ENCODE measurements around the gene MCF2L2. TPM values are rescaled to one million over a fixed set of nuclear protein-coding genes. Genes with fewer than 3 reads are reported as not detected.

Gene MCF2L2
- total RNA-seq, 1 experiment from 2014 or later, result 0.03 TPM

DNA sequence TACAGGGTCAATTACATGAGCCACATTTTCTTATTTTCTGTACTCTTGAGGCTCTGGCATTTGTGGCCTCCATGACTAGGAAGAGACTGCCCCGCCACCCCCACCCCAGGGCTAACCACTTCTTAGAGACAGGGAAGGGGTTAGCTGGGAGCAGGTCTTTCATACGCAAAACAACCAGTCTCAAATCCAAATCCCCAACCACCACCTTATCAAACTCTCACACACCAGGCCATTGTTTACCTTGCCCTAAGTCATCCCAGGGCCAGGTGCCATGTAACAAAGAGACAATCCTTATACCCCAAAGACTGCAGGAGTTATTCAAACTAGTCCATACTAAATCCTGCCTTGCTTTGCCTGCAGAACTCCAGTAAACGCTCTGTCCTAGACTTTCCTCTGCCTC, 97.5 kb downstream of the MCF2L2 start:
- Histone ChIP-seq H3K4me3 (no peak overlapping the region), H3K4me1 (replicated peaks) (peaks cover 16% of the 10 kb centered on the region), H3K27me3 (replicated peaks) (no peaks in the 10 kb centered on the region), H3K36me3 (no peaks in the 10 kb centered on the region), H3K27ac (no peak overlapping the region), H3K9me3 (replicated peaks) (no peaks in the 10 kb centered on the region)
- no peak for DNase-seq (ENCODE audit: low read depth in 1 of 2, low spot score in 2 of 2)

DNA sequence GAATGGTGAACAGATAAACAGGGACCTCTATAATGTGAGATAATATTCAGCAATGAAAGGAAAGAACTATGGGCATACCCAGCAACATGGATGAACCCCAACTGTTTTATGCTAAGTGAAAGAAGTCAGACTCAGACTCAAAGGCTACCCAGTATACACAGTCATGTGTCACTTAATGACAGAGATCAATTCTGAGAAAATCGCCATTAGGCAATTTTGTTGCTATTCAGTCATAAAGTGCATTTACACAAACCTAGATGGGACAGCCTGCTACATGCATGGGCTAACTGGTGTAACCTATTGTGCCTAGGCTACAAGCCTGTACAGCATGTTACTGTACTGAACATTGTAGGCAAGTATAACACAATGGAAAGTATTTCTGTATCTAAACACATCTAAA, 98.9 kb downstream of the MCF2L2 start:
- Histone ChIP-seq H3K4me1 (replicated peaks) (peaks cover 16% of the 10 kb centered on the region), H3K36me3 (no peaks in the 10 kb centered on the region), H3K9me3 (replicated peaks) (no peaks in the 10 kb centered on the region), H3K4me3 (no peak overlapping the region), H3K27me3 (replicated peaks) (no peaks in the 10 kb centered on the region), H3K27ac (no peak overlapping the region)
- DNase-seq (ENCODE audit: low read depth in 1 of 2, low spot score in 2 of 2), result no peak

DNA sequence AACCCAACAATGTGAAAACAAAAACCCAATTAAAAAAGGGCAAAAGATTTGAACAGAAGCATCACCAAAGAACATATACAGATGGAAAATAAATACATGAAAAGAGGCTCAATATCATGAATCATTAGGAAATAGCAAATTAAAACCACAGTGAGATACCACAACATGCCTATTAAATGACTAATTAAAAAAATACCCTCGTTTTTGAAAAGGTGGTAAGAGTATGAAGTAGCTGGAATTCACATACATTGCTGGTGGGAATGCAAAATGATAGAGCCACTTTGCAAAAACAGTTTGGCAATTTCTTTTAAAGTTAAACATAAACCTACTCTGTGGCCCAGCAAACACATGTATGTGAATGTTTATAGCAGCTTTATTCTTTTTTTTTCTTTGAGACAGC, 99.6 kb downstream of the MCF2L2 start:
- peaks cover 16% of the 10 kb centered on the region for H3K4me1 ChIP-seq (replicated peaks)
- no peaks in the 10 kb centered on the region for H3K27me3 ChIP-seq (replicated peaks)
- no peak overlapping the region for H3K27ac ChIP-seq
- no peaks in the 10 kb centered on the region for H3K36me3 ChIP-seq
- DNase-seq (ENCODE audit: low read depth in 1 of 2, low spot score in 2 of 2), result peak in 1 of 2 experiments; percentile 51
- H3K4me3 ChIP-seq, result no peak overlapping the region
- no peaks in the 10 kb centered on the region for H3K9me3 ChIP-seq (replicated peaks)

DNA sequence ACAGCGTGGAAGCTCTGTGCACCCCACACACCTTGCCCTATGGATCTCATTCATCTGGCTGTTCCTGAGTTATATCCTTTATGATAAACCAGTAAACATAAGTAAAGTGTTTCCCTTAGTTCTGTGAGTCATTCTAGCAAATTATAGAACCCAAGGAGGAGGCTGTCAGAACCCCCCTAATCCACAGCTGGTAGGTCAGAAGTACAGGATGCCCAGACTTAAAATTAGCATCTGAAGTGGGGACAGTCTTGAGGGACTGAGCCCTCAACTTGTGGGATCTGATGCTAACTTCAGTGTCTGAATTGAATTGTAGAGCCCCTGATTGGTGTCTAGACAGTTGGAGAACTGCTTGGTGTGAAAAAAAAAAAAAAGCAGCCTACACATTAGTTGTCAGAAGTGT, 100.3 kb downstream of the MCF2L2 start:
- Histone ChIP-seq H3K36me3 (no peaks in the 10 kb centered on the region), H3K4me1 (replicated peaks) (peaks cover 16% of the 10 kb centered on the region), H3K27ac (no peak overlapping the region), H3K27me3 (replicated peaks) (no peaks in the 10 kb centered on the region), H3K4me3 (no peak overlapping the region), H3K9me3 (replicated peaks) (no peaks in the 10 kb centered on the region)
- DNase-seq (ENCODE audit: low read depth in 1 of 2, low spot score in 2 of 2), result no peak

DNA sequence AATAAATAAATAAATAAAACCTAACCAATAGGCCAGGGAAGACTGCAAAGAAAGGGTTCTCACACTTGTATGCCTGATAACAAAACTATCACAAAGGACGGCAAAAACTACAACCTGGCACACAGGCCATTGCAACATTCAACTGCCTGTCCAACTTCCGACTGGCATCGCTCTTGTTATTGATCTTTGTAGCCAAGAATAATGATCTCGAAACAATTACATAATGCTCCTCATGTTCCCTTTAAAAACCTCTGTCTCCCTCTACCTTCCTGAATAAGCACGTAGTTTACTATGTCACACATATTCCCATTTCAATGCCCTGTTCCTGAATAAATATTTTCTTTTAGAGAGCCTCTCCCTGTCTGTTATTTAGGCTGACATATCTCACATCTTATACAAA, 101.1 kb downstream of the MCF2L2 start:
- Histone ChIP-seq H3K36me3 (no peaks in the 10 kb centered on the region), H3K4me3 (no peak overlapping the region), H3K27ac (no peak overlapping the region), H3K27me3 (replicated peaks) (no peaks in the 10 kb centered on the region), H3K4me1 (replicated peaks) (peaks cover 16% of the 10 kb centered on the region), H3K9me3 (replicated peaks) (no peaks in the 10 kb centered on the region)
- DNase-seq (ENCODE audit: low read depth in 1 of 2, low spot score in 2 of 2), result no peak

DNA sequence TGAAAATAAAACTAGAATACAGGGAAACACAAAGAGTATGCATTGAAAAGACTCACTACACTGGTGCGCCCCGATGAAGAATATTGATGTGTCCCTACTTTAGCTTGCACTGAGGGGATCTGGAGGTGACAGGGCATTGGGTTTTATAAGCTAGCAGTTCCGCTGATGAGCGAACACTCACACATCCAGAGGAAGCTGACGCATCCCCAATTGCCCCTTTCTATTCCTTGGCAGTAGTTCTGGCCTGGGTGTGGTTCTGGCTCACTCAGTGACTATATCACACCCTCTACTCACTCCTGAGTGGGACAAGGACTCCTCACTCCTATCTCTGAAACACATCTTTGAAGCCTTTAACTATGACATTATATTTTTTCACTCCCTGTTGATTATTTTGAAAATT, 104.3 kb downstream of the MCF2L2 start:
- Histone ChIP-seq H3K27ac (no peak overlapping the region), H3K4me1 (replicated peaks) (peaks cover 15% of the 10 kb centered on the region), H3K4me3 (no peak overlapping the region), H3K36me3 (no peaks in the 10 kb centered on the region), H3K27me3 (replicated peaks) (no peaks in the 10 kb centered on the region), H3K9me3 (replicated peaks) (no peaks in the 10 kb centered on the region)
- DNase-seq (ENCODE audit: low read depth in 1 of 2, low spot score in 2 of 2), result no peak

DNA sequence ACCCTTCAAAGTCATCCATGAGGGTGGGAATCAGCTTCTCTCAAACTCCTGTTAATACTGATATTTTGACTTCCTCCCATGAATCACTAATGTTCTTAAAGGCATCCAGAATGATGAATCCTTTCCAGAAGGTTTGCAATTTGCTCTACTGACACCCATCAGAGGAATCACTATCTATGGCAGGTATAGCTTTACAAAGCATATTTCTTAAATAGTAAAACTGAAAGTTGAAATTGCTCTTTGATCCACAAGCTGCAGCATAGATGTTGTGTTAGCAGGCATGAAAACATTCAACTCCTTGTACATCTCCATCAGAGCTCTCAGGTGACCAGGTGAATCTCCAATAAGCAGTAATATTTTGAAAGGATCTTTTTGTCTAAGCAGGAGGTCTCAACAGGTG, 109.0 kb downstream of the MCF2L2 start:
- DNase-seq (ENCODE audit: low read depth in 1 of 2, low spot score in 2 of 2), result no peak
- Histone ChIP-seq H3K27ac (peak overlapping the region; percentile 73), H3K4me3 (no peak overlapping the region), H3K27me3 (replicated peaks) (no peaks in the 10 kb centered on the region), H3K4me1 (replicated peaks) (peaks cover 25% of the 10 kb centered on the region), H3K36me3 (no peaks in the 10 kb centered on the region), H3K9me3 (replicated peaks) (no peaks in the 10 kb centered on the region)

DNA sequence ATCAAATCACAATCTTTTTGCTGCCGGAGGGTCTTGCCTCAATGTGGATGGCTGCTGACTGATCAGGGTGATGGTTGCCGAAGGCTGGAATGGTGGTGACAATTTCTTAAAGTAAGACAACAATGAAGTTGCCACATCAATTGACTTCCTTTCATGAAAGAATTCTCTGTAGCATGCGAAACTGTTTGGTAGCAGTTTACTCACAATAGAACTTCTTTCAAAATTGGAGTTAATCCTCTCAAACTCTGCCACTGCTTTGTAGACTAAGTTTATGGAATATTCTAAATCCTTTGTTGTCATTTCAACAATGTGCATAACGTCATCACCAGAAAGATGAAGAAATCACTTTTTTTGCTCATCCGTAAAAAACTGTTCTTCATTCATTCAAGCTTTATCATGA, 109.5 kb downstream of the MCF2L2 start:
- DNase-seq (ENCODE audit: low read depth in 1 of 2, low spot score in 2 of 2), result peak; percentile 50 to 81
- H3K27ac ChIP-seq, result peak overlapping the region; percentile 73
- no peaks in the 10 kb centered on the region for H3K9me3 ChIP-seq (replicated peaks)

DNA sequence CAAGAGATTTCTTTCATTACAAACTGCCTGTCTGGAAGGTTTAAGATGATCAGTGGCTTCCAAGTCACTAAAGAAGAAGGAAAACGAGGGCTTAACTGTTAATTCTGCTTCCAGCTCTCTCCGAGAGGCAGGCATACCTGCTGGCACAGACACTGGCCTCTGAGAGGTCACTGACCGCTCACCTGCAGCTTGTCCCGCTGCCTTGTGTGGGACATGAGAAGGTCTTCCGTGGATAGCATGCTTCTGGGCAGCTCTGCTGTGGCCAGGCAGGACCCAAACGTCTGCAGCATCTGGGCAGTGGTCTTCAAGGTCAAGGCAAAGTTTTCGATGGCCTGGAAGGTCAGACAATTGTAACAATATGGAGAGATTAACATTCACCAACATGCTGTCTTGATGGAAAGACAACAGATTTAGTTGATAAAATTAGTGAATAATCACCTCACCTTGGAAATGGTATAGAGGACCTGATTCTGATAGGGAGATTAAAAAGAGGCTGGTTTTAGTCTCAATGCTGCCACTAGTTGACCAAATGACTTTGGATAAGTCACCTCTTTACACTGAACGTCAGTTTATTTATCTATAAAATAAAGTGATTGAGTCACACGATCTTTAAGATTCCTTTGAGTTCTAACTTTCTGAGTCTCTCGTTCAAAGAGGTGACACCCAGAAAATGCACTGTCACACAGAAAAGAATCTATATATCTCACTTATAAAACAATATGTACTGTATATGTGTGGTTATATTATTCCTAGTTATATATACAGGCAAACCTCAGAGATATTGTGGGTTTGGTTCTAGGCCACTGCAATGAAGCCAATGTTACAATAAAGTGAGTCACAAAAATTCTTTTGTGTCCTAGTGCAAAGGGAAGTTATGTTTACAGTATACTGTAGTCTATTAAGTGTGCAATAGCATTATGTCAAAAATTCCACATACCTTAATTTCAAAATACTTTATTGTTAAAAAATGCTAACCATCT, 110.2 kb downstream of the MCF2L2 start:
- Histone ChIP-seq H3K4me3 (no peak overlapping the region), H3K36me3 (no peaks in the 10 kb centered on the region), H3K4me1 (replicated peaks) (peaks cover 26% of the 10 kb centered on the region), H3K27ac (peak overlapping the region; percentile 73), H3K9me3 (replicated peaks) (no peaks in the 10 kb centered on the region; the same call in 1 of the 2 replicates), H3K27me3 (replicated peaks) (no peaks in the 10 kb centered on the region)
- peak in 1 of 2 experiments; percentile 86 for DNase-seq (ENCODE audit: low read depth in 1 of 2, low spot score in 2 of 2)

More for the DNA sequence above, 109.5 kb downstream of the MCF2L2 start:
- no peak overlapping the region for H3K4me3 ChIP-seq
- H3K36me3 ChIP-seq, result no peaks in the 10 kb centered on the region
- peaks cover 25% of the 10 kb centered on the region for H3K4me1 ChIP-seq (replicated peaks)
- no peaks in the 10 kb centered on the region for H3K27me3 ChIP-seq (replicated peaks)

DNA sequence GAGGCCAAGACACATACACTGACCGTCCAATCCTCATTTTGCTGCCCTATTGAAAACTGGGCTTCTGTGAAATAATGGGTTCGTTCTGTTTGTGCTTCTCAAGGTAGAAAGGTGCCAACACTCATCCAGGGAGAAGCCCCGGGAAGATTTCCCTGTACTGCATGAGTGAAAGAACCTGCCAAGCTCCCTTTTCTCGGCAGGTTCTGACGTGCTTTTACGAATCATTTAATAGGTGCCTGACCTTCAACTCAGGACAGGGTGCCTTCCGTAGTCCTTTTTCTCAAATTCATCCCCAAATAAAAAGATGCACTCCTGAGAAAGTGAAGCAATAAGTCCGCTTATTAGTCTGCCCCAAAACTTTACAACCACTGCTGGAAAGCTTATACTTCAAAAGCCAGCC, 111.1 kb downstream of the MCF2L2 start:
- H3K4me1 ChIP-seq (replicated peaks), result peaks cover 36% of the 10 kb centered on the region
- no peaks in the 10 kb centered on the region; the same call in 1 of the 2 replicates for H3K9me3 ChIP-seq (replicated peaks)
- no peaks in the 10 kb centered on the region for H3K27me3 ChIP-seq (replicated peaks)
- H3K27ac ChIP-seq, result no peak overlapping the region; the same call in 1 of the 2 replicates
- no peak overlapping the region for H3K4me3 ChIP-seq
- DNase-seq (ENCODE audit: low read depth in 1 of 2, low spot score in 2 of 2), result no peak
- no peaks in the 10 kb centered on the region for H3K36me3 ChIP-seq

DNA sequence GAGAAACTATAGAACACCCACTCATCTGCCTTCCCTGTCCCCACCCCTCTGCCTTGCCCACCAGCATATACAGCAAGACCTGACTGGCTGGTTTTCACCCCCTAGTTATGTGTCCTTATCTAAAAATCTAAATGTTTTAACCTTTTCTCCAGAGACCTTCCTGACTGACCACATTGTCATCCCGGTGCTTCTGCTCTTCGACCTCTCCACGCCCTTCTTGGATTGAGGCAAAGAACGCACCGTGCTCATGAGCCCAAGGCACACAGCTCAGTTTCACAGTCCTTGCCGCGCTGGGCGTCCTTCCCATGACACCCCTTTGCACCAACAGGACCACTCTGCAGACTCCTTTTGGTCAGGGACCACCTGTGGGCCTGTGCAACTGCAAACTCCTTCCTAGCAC, 112.7 kb downstream of the MCF2L2 start:
- H3K4me1 ChIP-seq (replicated peaks), result peaks cover 43% of the 10 kb centered on the region
- no peaks in the 10 kb centered on the region for H3K36me3 ChIP-seq
- no peak overlapping the region for H3K4me3 ChIP-seq
- no peak overlapping the region for H3K27ac ChIP-seq
- no peaks in the 10 kb centered on the region for H3K27me3 ChIP-seq (replicated peaks)
- H3K9me3 ChIP-seq (replicated peaks), result no peaks in the 10 kb centered on the region; the same call in 1 of the 2 replicates
- DNase-seq (ENCODE audit: low read depth in 1 of 2, low spot score in 2 of 2), result no peak

DNA sequence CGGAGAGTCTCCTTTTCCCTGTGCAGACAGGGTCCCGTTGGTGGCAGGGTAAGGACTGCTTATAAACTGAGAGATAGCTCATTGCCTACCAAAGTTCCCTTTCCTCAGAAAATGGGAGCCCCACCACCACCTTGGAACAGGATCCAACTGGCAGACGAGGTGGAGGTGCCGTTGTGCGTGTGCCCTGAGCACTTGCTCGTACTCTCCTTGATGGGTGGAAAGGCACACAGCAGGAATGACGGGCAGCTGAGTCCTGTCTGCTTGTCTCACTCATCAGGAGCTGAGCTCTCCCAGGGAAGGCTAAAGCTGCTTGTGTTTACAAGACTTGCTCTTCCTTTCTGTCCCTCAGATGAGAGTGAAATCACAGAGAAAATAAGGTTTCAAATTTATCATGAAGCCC, 114.7 kb downstream of the MCF2L2 start:
- no peaks in the 10 kb centered on the region for H3K36me3 ChIP-seq
- no peak overlapping the region for H3K4me3 ChIP-seq
- peaks cover 34% of the 10 kb centered on the region for H3K4me1 ChIP-seq (replicated peaks)
- H3K27me3 ChIP-seq (replicated peaks), result no peaks in the 10 kb centered on the region
- H3K9me3 ChIP-seq (replicated peaks), result no peaks in the 10 kb centered on the region; the same call in 1 of the 2 replicates
- no peak for DNase-seq (ENCODE audit: low read depth in 1 of 2, low spot score in 2 of 2)
- H3K27ac ChIP-seq, result no peak overlapping the region

DNA sequence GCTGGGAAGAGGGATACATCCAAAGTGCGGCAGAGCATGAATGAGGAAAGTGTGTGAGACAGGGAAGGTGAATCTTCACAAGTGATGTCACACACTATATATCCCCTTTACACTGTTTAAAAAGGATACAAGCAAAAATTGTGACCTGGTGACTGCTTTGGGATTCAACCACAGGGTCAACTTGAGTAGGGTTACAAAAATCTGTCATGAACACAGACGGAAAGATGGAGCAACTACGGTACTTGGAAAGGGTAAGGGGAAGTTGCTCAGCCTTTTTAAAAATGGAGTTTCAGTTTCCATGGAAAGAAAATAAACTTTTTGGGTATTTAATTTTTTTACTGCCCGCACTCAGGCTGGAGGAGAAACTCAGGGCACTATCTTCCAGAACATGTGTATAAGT, 115.1 kb downstream of the MCF2L2 start:
- 0 out of 2 replicates have a peak overlapping the region, but pooled peaks have one; percentile 42 for H3K27ac ChIP-seq
- H3K36me3 ChIP-seq, result no peaks in the 10 kb centered on the region
- H3K4me3 ChIP-seq, result no peak overlapping the region
- no peaks in the 10 kb centered on the region; the same call in 1 of the 2 replicates for H3K9me3 ChIP-seq (replicated peaks)
- H3K27me3 ChIP-seq (replicated peaks), result no peaks in the 10 kb centered on the region
- no peak for DNase-seq (ENCODE audit: low read depth in 1 of 2, low spot score in 2 of 2)
- H3K4me1 ChIP-seq (replicated peaks), result peaks cover 29% of the 10 kb centered on the region

DNA sequence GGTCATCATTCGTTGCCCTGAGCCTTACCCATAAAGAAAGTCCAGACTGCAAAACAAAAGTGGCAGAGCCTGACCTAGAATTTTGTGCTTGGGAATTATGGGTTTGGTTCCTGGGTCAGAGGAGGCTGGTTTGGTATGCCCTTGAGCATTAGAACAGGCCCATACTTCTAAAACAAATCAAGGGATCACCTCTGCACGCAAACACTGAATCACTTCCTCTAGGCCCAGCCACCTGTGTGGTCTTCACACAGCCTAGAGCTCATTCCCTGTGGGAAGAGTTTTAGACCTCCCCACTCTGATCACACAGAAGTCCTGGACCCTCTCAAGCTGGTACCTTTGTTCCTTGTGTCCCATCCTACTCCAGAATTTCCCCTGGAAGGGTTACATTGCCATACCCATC, 116.0 kb downstream of the MCF2L2 start:
- DNase-seq (ENCODE audit: low read depth in 1 of 2, low spot score in 2 of 2), result peak; percentile 55 to 57
- peak overlapping the region; percentile 42 for H3K27ac ChIP-seq
- H3K4me1 ChIP-seq (replicated peaks), result peaks cover 21% of the 10 kb centered on the region
- no peaks in the 10 kb centered on the region for H3K36me3 ChIP-seq
- no peaks in the 10 kb centered on the region; the same call in 1 of the 2 replicates for H3K9me3 ChIP-seq (replicated peaks)
- H3K4me3 ChIP-seq, result no peak overlapping the region
- H3K27me3 ChIP-seq (replicated peaks), result no peaks in the 10 kb centered on the region
